K562 (cell line): ENCODE data around the gene ARHGEF1. TPM values are rescaled to one million over a fixed set of nuclear protein-coding genes. Genes with fewer than 3 reads are reported as not detected.

ENCODE experiments used
- ARID3A ChIP-seq: IDR thresholded peaks from 2 replicates; pipeline ENCODE4 v1.6.1; 2012; ENCODE audit warnings: low read depth, low read length, improper control_type of control experiment, borderline replicate concordance
- BRD4 ChIP-seq: fragments of 200-600 bp; sonication (generic); IDR thresholded peaks from 2 replicates; pipeline ENCODE4 v1.6.1; 2017; ENCODE audit warnings: inconsistent platforms
- CBFB ChIP-seq: sonication (generic); formaldehyde crosslinking; IDR thresholded peaks from 2 replicates; pipeline ENCODE4 v1.4.0; 2020; ENCODE audit warnings: mild to moderate bottlenecking, missing genetic modification reagents
- CREB5 ChIP-seq: fragments of 250-450 bp; sonication (Bioruptor Pico); IDR thresholded peaks from 2 replicates; pipeline ENCODE4 v1.5.0; 2020; ENCODE audit warnings: mild to moderate bottlenecking
- GABPA ChIP-seq: fragments of 200-800 bp; sonication (Bioruptor generic); conservative IDR thresholded peaks from 2 replicates; pipeline ENCODE4 v1.6.1; 2016; ENCODE audit warnings: low read depth, missing genetic modification characterization, missing compliant biosample characterization
- GABPB2 ChIP-seq: fragments of 250-450 bp; sonication (Bioruptor Pico); conservative IDR thresholded peaks from 2 replicates; pipeline ENCODE4 v1.5.1; 2021; ENCODE audit warnings: mild to moderate bottlenecking
- HDAC2 ChIP-seq: fragments of 450-650 bp; IDR thresholded peaks from 2 replicates; pipeline ENCODE4 v1.6.1; 2016; ENCODE audit warnings: mild to moderate bottlenecking
- MAZ ChIP-seq, 2 experiments: fragments of 450-650 bp in 1 of 2; sonication (generic) in 1 of 2; formaldehyde crosslinking; IDR thresholded peaks in 1 of 2; conservative IDR thresholded peaks in 1 of 2; 2 replicates each; pipeline versions ENCODE4 v1.4.0 to v1.5.0; 2020; ENCODE audit warnings: mild to moderate bottlenecking in 1 of 2, missing genetic modification reagents in 1 of 2
- MEF2A ChIP-seq: IDR thresholded peaks from 2 replicates; pipeline ENCODE4 v1.6.1; 2011; ENCODE audit warnings: low read depth, mild to moderate bottlenecking, low read length, moderate library complexity; ENCODE audit not compliant: control insufficient read depth
- MEIS2 ChIP-seq: fragments of 450-650 bp; IDR thresholded peaks from 2 replicates; pipeline ENCODE4 v1.6.1; 2014; ENCODE audit warnings: mild to moderate bottlenecking; ENCODE audit not compliant: partially characterized antibody
- NFIC ChIP-seq: fragments of 450-650 bp; IDR thresholded peaks from 2 replicates; pipeline ENCODE4 v1.6.1; 2017; ENCODE audit warnings: mild to moderate bottlenecking, inconsistent platforms
- NONO ChIP-seq, 2 experiments: fragments of 200-400 bp in 1 of 2; fragments of 450-650 bp in 1 of 2; formaldehyde crosslinking in 1 of 2; IDR thresholded peaks; 2 replicates each; pipeline ENCODE4 v1.6.1; 2017; ENCODE audit warnings: low read depth in 2 of 2, mild to moderate bottlenecking in 2 of 2, moderate library complexity in 2 of 2, low read length in 1 of 2
- POLR2A ChIP-seq: fragments of 450-650 bp; conservative IDR thresholded peaks from 2 replicates; pipeline ENCODE4 v1.6.1; 2016
- POLR2G ChIP-seq: fragments of 200-400 bp; formaldehyde crosslinking; IDR thresholded peaks from 2 replicates; pipeline ENCODE4 v1.6.1; 2017; ENCODE audit warnings: low read depth, mild to moderate bottlenecking, antibody characterized with exemption, low read length, moderate library complexity
- SETDB1 ChIP-seq: IDR thresholded peaks from one replicate; pipeline ENCODE4 v1.6.1; 2012; ENCODE audit warnings: low read length, control low read depth, inconsistent platforms
- TAF9B ChIP-seq: fragments of 450-650 bp; IDR thresholded peaks from 2 replicates; pipeline ENCODE4 v1.6.1; 2018; ENCODE audit warnings: mild to moderate bottlenecking; ENCODE audit not compliant: partially characterized antibody
- TCFL5 ChIP-seq: fragments of 250-450 bp; sonication (Bioruptor Pico); conservative IDR thresholded peaks from 2 replicates; pipeline ENCODE4 v1.6.1; 2021; ENCODE audit warnings: mild to moderate bottlenecking, moderate library complexity, matching md5 sums
- TGIF2 ChIP-seq: sonication (generic); formaldehyde crosslinking; IDR thresholded peaks from 2 replicates; pipeline ENCODE4 v1.8.1; 2022; ENCODE audit warnings: mild to moderate bottlenecking, missing genetic modification reagents, moderate library complexity
- ZNF143 ChIP-seq: sonication (generic); formaldehyde crosslinking; IDR thresholded peaks from 2 replicates; pipeline ENCODE4 v1.9.0; 2022; ENCODE audit warnings: mild to moderate bottlenecking, missing genetic modification reagents
- ZNF695 ChIP-seq: fragments of 450-650 bp; formaldehyde crosslinking; IDR thresholded peaks from 2 replicates; pipeline ENCODE4 v1.4.0; 2020; ENCODE audit warnings: mild to moderate bottlenecking, moderate library complexity
- ZNF766 ChIP-seq: fragments of 200-800 bp; sonication (Bioruptor generic); conservative IDR thresholded peaks from 2 replicates; pipeline ENCODE4 v1.6.1; 2016; ENCODE audit warnings: missing genetic modification characterization, missing compliant biosample characterization
- ZNF780A ChIP-seq: fragments of 250-450 bp; sonication (Bioruptor Pico); IDR thresholded peaks from 2 replicates; pipeline ENCODE4 v1.5.0; 2021; ENCODE audit warnings: mild to moderate bottlenecking
- polyA plus RNA-seq, 8 experiments: library from polyadenylated mRNA; depleted of rRNA in 4 of 8; stranded (reverse) in 5 of 8; unstranded in 3 of 8; fragments of >200 nt; fragmentation: Nextera tagmentation in 2 of 8; fragmentation: Illumina TruSeq in 1 of 8; extraction: Ambion mirVana in 2 of 8; extraction: Trizol in 1 of 8; gene quantifications; 2 replicates each; pipeline versions ENCODE4 v1.2.1 to v1.2.3, GENCODE V29; 2011 to 2014; ENCODE audit warnings: inconsistent platforms in 1 of 8, missing spikeins in 1 of 8
- total RNA-seq, 7 experiments: library from RNA; depleted of rRNA in 6 of 7; stranded (reverse); fragments of >200 nt in 6 of 7; fragmentation: Illumina TruSeq in 2 of 7; extraction: Trizol in 2 of 7; gene quantifications; 2 replicates each; pipeline versions ENCODE4 v1.2.1 to v1.2.3, GENCODE V29; 2011 to 2021; ENCODE audit warnings: low replicate concordance in 1 of 7
- TF ChIP-seq, protein P1 (sequence below): fragments of 450-650 bp; conservative IDR thresholded peaks from 2 replicates; pipeline ENCODE4 v1.6.1; 2016; ENCODE audit warnings: missing genetic modification characterization, low read depth, mild to moderate bottlenecking, control low read depth, missing compliant biosample characterization

Gene ARHGEF1
- total and polyA plus RNA-seq, 9 of the 15 experiments (the other 6 are each of a cell fraction or from before 2014, with no cell fraction given) = 1.9 to 149 (median 29.8) TPM

- TF ChIP-seq GABPA (tag) (no peak), BRD4 (no peak), MAZ (CRISPR knock-in tag; conservative IDR thresholded peaks at IDR 0.05 in 1 of 2, IDR thresholded peaks at IDR 0.05 in 1 of 2) (no peak), NONO (IDR thresholded peaks at IDR 0.05; ENCODE audit: low read depth in 2 of 2, low read length in 1 of 2) (no peak), POLR2G (peak; percentile 65), MEF2A (no peak), ZNF766 (CRISPR knock-in tag) (no peak), CBFB (no peak), TAF9B (no peak), GABPB2 (CRISPR knock-in tag) (no peak), CREB5 (CRISPR knock-in tag) (no peak), MEIS2 (no peak), TGIF2 (no peak), ARID3A (no peak), ZNF143 (CRISPR knock-in tag) (no peak), ZNF695 (CRISPR knock-in tag) (no peak), TCFL5 (no peak), HDAC2 (no peak), NFIC (peak; percentile 55), ZNF780A (CRISPR knock-in tag) (no peak), SETDB1 (no peak), POLR2A (peak; percentile 6; the same call in 1 of the 2 replicates)
- TF ChIP-seq, protein P1, sequence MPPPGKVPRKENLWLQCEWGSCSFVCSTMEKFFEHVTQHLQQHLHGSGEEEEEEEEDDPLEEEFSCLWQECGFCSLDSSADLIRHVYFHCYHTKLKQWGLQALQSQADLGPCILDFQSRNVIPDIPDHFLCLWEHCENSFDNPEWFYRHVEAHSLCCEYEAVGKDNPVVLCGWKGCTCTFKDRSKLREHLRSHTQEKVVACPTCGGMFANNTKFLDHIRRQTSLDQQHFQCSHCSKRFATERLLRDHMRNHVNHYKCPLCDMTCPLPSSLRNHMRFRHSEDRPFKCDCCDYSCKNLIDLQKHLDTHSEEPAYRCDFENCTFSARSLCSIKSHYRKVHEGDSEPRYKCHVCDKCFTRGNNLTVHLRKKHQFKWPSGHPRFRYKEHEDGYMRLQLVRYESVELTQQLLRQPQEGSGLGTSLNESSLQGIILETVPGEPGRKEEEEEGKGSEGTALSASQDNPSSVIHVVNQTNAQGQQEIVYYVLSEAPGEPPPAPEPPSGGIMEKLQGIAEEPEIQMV (tag) = no peak
These were observed 13.5 kb upstream of the ARHGEF1 start (continued) for GRCh38 chr19:41869374-41869955.
